OCI-LY3 (cell line): ENCODE measurements around the gene RFPL2.

ENCODE experiments used
- H2AFZ ChIP-seq: fragments of 200-600, 300-600 bp; shearing (Covaris generic); 2 replicates; pipeline ENCODE4 v1.6.0; 2014; ENCODE audit warnings: antibody characterized with exemption, low read depth, low read length
- H3K27ac ChIP-seq: fragments of 200-600, 300-600 bp; sonication (generic); 2 replicates; pipeline ENCODE4 v1.5.1; 2014; ENCODE audit warnings: mild to moderate bottlenecking, low read length, moderate library complexity, mixed read lengths
- H3K27me3 ChIP-seq: fragments of 200-600, 300-600 bp; sonication (generic); 2 replicates; pipeline ENCODE4 v1.6.1; 2014; ENCODE audit warnings: low read depth, low read length, mixed read lengths
- H3K36me3 ChIP-seq: fragments of 200-600, 300-600 bp; sonication (generic); replicated peaks from 2 replicates; pipeline ENCODE3; 2014; ENCODE audit warnings: low read depth, low read length, mixed read lengths
- H3K4me1 ChIP-seq: fragments of 300-600, 200-600 bp; sonication (generic); 2 replicates; pipeline ENCODE4 v1.6.1; 2014; ENCODE audit warnings: low read length, mixed read lengths
- H3K4me2 ChIP-seq: fragments of 200-600, 300-600 bp; sonication (generic); 2 replicates; pipeline ENCODE4 v1.6.1; 2014; ENCODE audit warnings: low read length, mixed read lengths
- H3K4me3 ChIP-seq: fragments of 300-600, 200-600 bp; sonication (generic); 2 replicates; pipeline ENCODE4 v1.5.1; 2014; ENCODE audit warnings: antibody characterized with exemption, mild to moderate bottlenecking, low read length, moderate library complexity
- H3K79me2 ChIP-seq: fragments of 300-600, 200-600 bp; shearing (Covaris generic); 2 replicates; pipeline ENCODE4 v1.6.1; 2014; ENCODE audit warnings: mild to moderate bottlenecking, low read length, mixed read lengths
- H3K9ac ChIP-seq: fragments of 300-600, 200-600 bp; shearing (Covaris generic); 2 replicates; pipeline ENCODE4 v1.6.0; 2014; ENCODE audit warnings: mild to moderate bottlenecking, low read length, moderate library complexity
- H3K9me3 ChIP-seq: fragments of 200-600, 300-600 bp; shearing (Covaris generic); 2 replicates; pipeline ENCODE4 v1.6.1; 2014; ENCODE audit warnings: low read length, mixed read lengths; ENCODE audit not compliant: insufficient read depth
- H4K20me1 ChIP-seq: fragments of 200-600, 300-600 bp; sonication (generic); 2 replicates; pipeline ENCODE4 v1.6.1; 2016; ENCODE audit warnings: low read length, mixed read lengths; ENCODE audit not compliant: insufficient read depth
- EZH2phosphoT487 ChIP-seq: fragments of 200-600 bp; shearing (Covaris generic); IDR thresholded peaks from 2 replicates; pipeline ENCODE4 v1.6.1; 2018; ENCODE audit warnings: antibody characterized with exemption, mixed run types, low read depth
- TF ChIP-seq, protein P1 (sequence below): fragments of 200-600, 300-600 bp; sonication (generic); IDR thresholded peaks from 2 replicates; pipeline ENCODE4 v1.5.1; 2014; ENCODE audit warnings: antibody characterized with exemption, low read length, low read depth

The RFPL2 gene

DNA sequence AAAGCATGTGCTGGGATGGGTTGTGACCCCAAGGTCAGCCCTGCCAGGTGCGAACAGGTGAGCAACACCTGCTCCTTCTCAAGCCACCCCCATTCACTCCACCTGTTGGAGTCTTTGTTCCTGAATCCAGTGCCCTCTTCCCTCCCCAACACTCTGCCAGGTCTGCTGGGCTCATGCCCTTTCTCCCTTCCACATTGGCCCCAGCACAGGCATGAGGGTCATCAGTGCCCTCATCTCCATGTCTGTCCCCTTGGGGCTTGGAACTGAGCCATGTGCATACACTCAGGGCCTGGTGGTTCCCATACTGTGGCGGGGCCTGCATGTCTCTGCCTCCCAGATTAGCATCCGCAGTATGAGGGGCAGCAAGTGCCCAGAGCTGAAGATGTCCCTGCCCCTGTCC is 19.1 kb downstream of the RFPL2 start:
- H3K36me3 ChIP-seq = no peaks in the 10 kb centered on the region
- no peaks in the 10 kb centered on the region for H3K79me2 ChIP-seq
- no peak overlapping the region for H3K27ac ChIP-seq
- no peak for TF ChIP-seq EZH2phosphoT487
- TF ChIP-seq, protein P1, sequence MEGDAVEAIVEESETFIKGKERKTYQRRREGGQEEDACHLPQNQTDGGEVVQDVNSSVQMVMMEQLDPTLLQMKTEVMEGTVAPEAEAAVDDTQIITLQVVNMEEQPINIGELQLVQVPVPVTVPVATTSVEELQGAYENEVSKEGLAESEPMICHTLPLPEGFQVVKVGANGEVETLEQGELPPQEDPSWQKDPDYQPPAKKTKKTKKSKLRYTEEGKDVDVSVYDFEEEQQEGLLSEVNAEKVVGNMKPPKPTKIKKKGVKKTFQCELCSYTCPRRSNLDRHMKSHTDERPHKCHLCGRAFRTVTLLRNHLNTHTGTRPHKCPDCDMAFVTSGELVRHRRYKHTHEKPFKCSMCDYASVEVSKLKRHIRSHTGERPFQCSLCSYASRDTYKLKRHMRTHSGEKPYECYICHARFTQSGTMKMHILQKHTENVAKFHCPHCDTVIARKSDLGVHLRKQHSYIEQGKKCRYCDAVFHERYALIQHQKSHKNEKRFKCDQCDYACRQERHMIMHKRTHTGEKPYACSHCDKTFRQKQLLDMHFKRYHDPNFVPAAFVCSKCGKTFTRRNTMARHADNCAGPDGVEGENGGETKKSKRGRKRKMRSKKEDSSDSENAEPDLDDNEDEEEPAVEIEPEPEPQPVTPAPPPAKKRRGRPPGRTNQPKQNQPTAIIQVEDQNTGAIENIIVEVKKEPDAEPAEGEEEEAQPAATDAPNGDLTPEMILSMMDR = no peak
- H2AFZ ChIP-seq = no peak overlapping the region
- peaks cover 34% of the 10 kb centered on the region for H3K27me3 ChIP-seq
- no peak overlapping the region for H3K4me2 ChIP-seq
- no peaks in the 10 kb centered on the region for H4K20me1 ChIP-seq
- H3K9ac ChIP-seq = no peak overlapping the region
- H3K4me3 ChIP-seq = no peak overlapping the region
- H3K9me3 ChIP-seq = no peaks in the 10 kb centered on the region
- no peaks in the 10 kb centered on the region for H3K4me1 ChIP-seq

DNA sequence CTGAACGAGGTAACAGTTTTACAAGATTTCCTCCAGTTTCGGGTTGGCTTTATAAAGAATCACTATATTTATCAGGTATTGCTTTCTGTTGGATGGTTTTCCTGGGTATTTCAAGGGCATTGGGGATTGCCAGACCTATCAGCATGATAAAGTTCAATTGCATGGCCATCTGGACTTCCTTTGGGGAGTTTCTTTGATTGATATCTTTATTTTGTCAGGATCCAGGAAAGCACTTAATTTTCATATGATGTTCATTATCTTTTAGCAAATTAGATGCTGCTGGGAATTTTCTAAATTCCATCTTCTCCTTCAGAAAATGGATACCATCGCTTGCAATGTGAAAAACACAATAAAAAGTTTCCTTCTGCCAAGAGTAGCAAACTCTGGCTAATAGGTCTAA is 21.2 kb downstream of the RFPL2 start:
- H3K9ac ChIP-seq = no peak overlapping the region
- no peaks in the 10 kb centered on the region for H3K36me3 ChIP-seq
- no peak overlapping the region for H3K4me2 ChIP-seq
- no peaks in the 10 kb centered on the region for H3K9me3 ChIP-seq
- no peak overlapping the region for H3K4me3 ChIP-seq
- TF ChIP-seq EZH2phosphoT487 = no peak
- TF ChIP-seq, protein P1 = no peak
- no peaks in the 10 kb centered on the region for H3K79me2 ChIP-seq
- no peak overlapping the region for H3K27ac ChIP-seq
- no peaks in the 10 kb centered on the region for H4K20me1 ChIP-seq
- no peak overlapping the region for H2AFZ ChIP-seq
- no peaks in the 10 kb centered on the region for H3K4me1 ChIP-seq
- peaks cover 36% of the 10 kb centered on the region for H3K27me3 ChIP-seq

- TF ChIP-seq, protein P1 = no peak
- no peak for TF ChIP-seq EZH2phosphoT487
- H3K27me3 ChIP-seq = peaks cover 36% of the 10 kb centered on the region
- H3K9me3 ChIP-seq = no peaks in the 10 kb centered on the region
Observed at GRCh38 chr22:32181043-32181442, 23.8 kb downstream of the RFPL2 start.

DNA sequence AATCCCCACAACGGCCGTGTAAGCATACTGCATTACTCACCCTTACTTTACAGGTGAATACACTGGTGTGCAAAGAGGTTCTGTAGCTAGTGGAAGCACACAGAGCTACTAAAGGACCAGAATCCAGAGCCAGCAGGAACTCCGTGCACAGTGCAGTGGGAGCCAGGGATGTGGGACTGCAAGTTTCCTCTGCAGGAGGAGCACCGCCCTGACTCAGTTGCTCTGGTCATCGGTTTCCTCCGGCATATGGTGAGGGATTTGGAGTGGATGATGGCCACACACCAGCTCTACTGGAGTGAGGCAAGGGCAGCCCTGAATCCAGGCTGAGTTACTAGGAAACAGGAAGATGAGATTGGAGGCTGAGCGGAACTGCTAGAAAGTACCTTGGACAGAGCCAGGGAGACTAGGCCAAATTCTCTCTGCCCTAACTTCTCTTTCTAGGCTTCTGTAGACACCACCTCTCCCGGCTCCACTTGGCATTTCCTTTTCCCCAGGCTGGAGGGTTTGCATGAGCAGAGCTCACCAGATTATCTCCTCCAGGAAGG is 27.6 kb downstream of the RFPL2 start:
- no peaks in the 10 kb centered on the region for H3K9me3 ChIP-seq
- no peaks in the 10 kb centered on the region for H3K79me2 ChIP-seq
- H2AFZ ChIP-seq = no peak overlapping the region
- H3K4me1 ChIP-seq = no peaks in the 10 kb centered on the region
- no peak overlapping the region for H3K27ac ChIP-seq
- H3K27me3 ChIP-seq = peaks cover 29% of the 10 kb centered on the region
- H3K4me3 ChIP-seq = no peak overlapping the region
- no peaks in the 10 kb centered on the region for H4K20me1 ChIP-seq
- TF ChIP-seq, protein P1 = no peak
- no peak for TF ChIP-seq EZH2phosphoT487
- H3K4me2 ChIP-seq = no peak overlapping the region
- H3K36me3 ChIP-seq = no peaks in the 10 kb centered on the region
- no peak overlapping the region for H3K9ac ChIP-seq

More at GRCh38 chr22:32181043-32181442, 23.8 kb downstream of the RFPL2 start:
- no peaks in the 10 kb centered on the region for H4K20me1 ChIP-seq
- H3K36me3 ChIP-seq = no peaks in the 10 kb centered on the region
- H3K4me2 ChIP-seq = no peak overlapping the region
- no peaks in the 10 kb centered on the region for H3K4me1 ChIP-seq
- no peak overlapping the region for H3K9ac ChIP-seq
- H3K4me3 ChIP-seq = no peak overlapping the region
- no peak overlapping the region for H3K27ac ChIP-seq
- H3K79me2 ChIP-seq = no peaks in the 10 kb centered on the region
- no peak overlapping the region for H2AFZ ChIP-seq
